ENCODE results near the gene EFTUD2.
"Not testable (repeated sequence)": the region's sequence is repeated elsewhere in the genome, so short reads cannot be mapped to it uniquely, and the experiment has no call there.

EFTUD2 gene

GRCh38 chr17:44899074-44899782 is at the start of gene EFTUD2:
Gene EFTUD2, minus strand, starts transcription at chr17:44899445. Its CDS starts 4,924 bp downstream, at chr17:44894521.
- peak; percentile 66 for DNase-seq

- DNase-seq, result no peak
These were observed 49.1 kb upstream of the EFTUD2 start for GRCh38 chr17:44948315-44948795.

- DNase-seq, result peak; percentile 81
These were observed 48.4 kb upstream of the EFTUD2 start, which contains the start of gene KIF18B for GRCh38 chr17:44947461-44948314. Gene KIF18B, minus strand, starts transcription at chr17:44947773. Its CDS starts 11,429 bp downstream, at chr17:44936344.

- DNase-seq, result not testable (repeated sequence)
These were observed 46.4 kb upstream of the EFTUD2 start for GRCh38 chr17:44945652-44946051.

GRCh38 chr17:44942456-44942855 is 43.2 kb upstream of the EFTUD2 start:
- DNase-seq, result no peak

GRCh38 chr17:44941712-44942331 is 42.6 kb upstream of the EFTUD2 start:
- no peak for DNase-seq

- no peak for DNase-seq
These were observed 41.5 kb upstream of the EFTUD2 start for GRCh38 chr17:44940768-44941167.

GRCh38 chr17:44940317-44940716 is 41.1 kb upstream of the EFTUD2 start:
- DNase-seq, result no peak

GRCh38 chr17:44935116-44935515 is 35.9 kb upstream of the EFTUD2 start:
- no peak for DNase-seq

- no peak for DNase-seq
These were observed 35.5 kb upstream of the EFTUD2 start for GRCh38 chr17:44934745-44935105.

- no peak for DNase-seq
These were observed 34.8 kb upstream of the EFTUD2 start for GRCh38 chr17:44933824-44934744.

- DNase-seq, result no peak
These were observed 33.5 kb upstream of the EFTUD2 start for GRCh38 chr17:44932787-44933097.

- DNase-seq, result no peak
These were observed 33.0 kb upstream of the EFTUD2 start for GRCh38 chr17:44932096-44932786.

GRCh38 chr17:44931376-44931775 is 32.1 kb upstream of the EFTUD2 start:
- DNase-seq, result no peak

GRCh38 chr17:44930667-44931066 is 31.4 kb upstream of the EFTUD2 start:
- no peak for DNase-seq

- DNase-seq, result no peak
These were observed 29.9 kb upstream of the EFTUD2 start for GRCh38 chr17:44928950-44929720.

GRCh38 chr17:44928136-44928535 is 28.9 kb upstream of the EFTUD2 start:
- no peak for DNase-seq

- DNase-seq, result no peak
These were observed 28.5 kb upstream of the EFTUD2 start for GRCh38 chr17:44927696-44928095.

GRCh38 chr17:44926821-44927525 is 27.7 kb upstream of the EFTUD2 start:
- DNase-seq, result no peak
